ENCODE data around the gene CFAP410. TPM values are rescaled to one million over a fixed set of nuclear protein-coding genes. Genes with fewer than 3 reads are reported as not detected.

Gene CFAP410
- total and polyA plus RNA-seq, 2 donors from 2014 or later: 23.3 to 45.3 TPM

- TF ChIP-seq, protein P1, sequence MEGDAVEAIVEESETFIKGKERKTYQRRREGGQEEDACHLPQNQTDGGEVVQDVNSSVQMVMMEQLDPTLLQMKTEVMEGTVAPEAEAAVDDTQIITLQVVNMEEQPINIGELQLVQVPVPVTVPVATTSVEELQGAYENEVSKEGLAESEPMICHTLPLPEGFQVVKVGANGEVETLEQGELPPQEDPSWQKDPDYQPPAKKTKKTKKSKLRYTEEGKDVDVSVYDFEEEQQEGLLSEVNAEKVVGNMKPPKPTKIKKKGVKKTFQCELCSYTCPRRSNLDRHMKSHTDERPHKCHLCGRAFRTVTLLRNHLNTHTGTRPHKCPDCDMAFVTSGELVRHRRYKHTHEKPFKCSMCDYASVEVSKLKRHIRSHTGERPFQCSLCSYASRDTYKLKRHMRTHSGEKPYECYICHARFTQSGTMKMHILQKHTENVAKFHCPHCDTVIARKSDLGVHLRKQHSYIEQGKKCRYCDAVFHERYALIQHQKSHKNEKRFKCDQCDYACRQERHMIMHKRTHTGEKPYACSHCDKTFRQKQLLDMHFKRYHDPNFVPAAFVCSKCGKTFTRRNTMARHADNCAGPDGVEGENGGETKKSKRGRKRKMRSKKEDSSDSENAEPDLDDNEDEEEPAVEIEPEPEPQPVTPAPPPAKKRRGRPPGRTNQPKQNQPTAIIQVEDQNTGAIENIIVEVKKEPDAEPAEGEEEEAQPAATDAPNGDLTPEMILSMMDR (IDR thresholded peaks at IDR 0.05; ENCODE audit: borderline replicate concordance, extremely low read depth, insufficient read depth): no peak
- FAIRE-seq (no peak), DNase-seq (no peak)
- H3K9ac ChIP-seq (ENCODE audit: low read length in 3 of 3): no peak overlapping the region
- H3K4me1 ChIP-seq (ENCODE audit: control insufficient read depth in 2 of 3, insufficient read depth in 2 of 3, low read depth in 1 of 3, low read length in 3 of 3): no peaks in the 10 kb centered on the region
- H3K27me3 ChIP-seq (ENCODE audit: control insufficient read depth, insufficient read depth, low read length): no peaks in the 10 kb centered on the region
- H3K27ac ChIP-seq (ENCODE audit: low read depth in 2 of 2, low read length in 2 of 2): no peak overlapping the region
- peaks cover 5 to 50% (median 22%) of the 10 kb centered on the region in 3 donors for H3K36me3 ChIP-seq (ENCODE audit: control insufficient read depth in 2 of 3, insufficient read depth in 3 of 3, low read length in 3 of 3)
- intact Hi-C loops (cut with DNase I): no loop called here
- no peak overlapping the region for H3K4me3 ChIP-seq (ENCODE audit: low read length in 3 of 3)
- no peaks in the 10 kb centered on the region for H3K9me3 ChIP-seq (ENCODE audit: control insufficient read depth in 2 of 3, insufficient read depth in 1 of 3, low read length in 3 of 3)
Measured at GRCh38 chr21:44314128-44314527, 25.1 kb downstream of the CFAP410 start.

GRCh38 chr21:44313451-44313850, 25.7 kb downstream of the CFAP410 start:
- intact Hi-C loops (cut with DNase I): no loop called here
- no peak overlapping the region for H3K9ac ChIP-seq (ENCODE audit: low read length in 3 of 3)
- no peaks in the 10 kb centered on the region for H3K4me1 ChIP-seq (ENCODE audit: control insufficient read depth in 2 of 3, insufficient read depth in 2 of 3, low read depth in 1 of 3, low read length in 3 of 3)
- no peaks in the 10 kb centered on the region for H3K27me3 ChIP-seq (ENCODE audit: control insufficient read depth, insufficient read depth, low read length)
- no peak for DNase-seq
- peaks cover 5 to 48% (median 22%) of the 10 kb centered on the region in 3 donors for H3K36me3 ChIP-seq (ENCODE audit: control insufficient read depth in 2 of 3, insufficient read depth in 3 of 3, low read length in 3 of 3)
- TF ChIP-seq, protein P1 (IDR thresholded peaks at IDR 0.05; ENCODE audit: borderline replicate concordance, extremely low read depth, insufficient read depth): no peak
- no peak overlapping the region for H3K27ac ChIP-seq (ENCODE audit: low read depth in 2 of 2, low read length in 2 of 2)
- FAIRE-seq: no peak
- H3K4me3 ChIP-seq (ENCODE audit: low read length in 3 of 3): no peak overlapping the region
- H3K9me3 ChIP-seq (ENCODE audit: control insufficient read depth in 2 of 3, insufficient read depth in 1 of 3, low read length in 3 of 3): no peaks in the 10 kb centered on the region

GRCh38 chr21:44312716-44313115, 26.5 kb downstream of the CFAP410 start:
- no peak overlapping the region for H3K27ac ChIP-seq (ENCODE audit: low read depth in 2 of 2, low read length in 2 of 2)
- no peak overlapping the region for H3K9ac ChIP-seq (ENCODE audit: low read length in 3 of 3)
- H3K4me3 ChIP-seq (ENCODE audit: low read length in 3 of 3): no peak overlapping the region
- FAIRE-seq (no peak), DNase-seq (no peak)
- no peaks in the 10 kb centered on the region for H3K9me3 ChIP-seq (ENCODE audit: control insufficient read depth in 2 of 3, insufficient read depth in 1 of 3, low read length in 3 of 3)
- H3K4me1 ChIP-seq (ENCODE audit: control insufficient read depth in 2 of 3, insufficient read depth in 2 of 3, low read depth in 1 of 3, low read length in 3 of 3): no peaks in the 10 kb centered on the region
- TF ChIP-seq, protein P1 (IDR thresholded peaks at IDR 0.05; ENCODE audit: borderline replicate concordance, extremely low read depth, insufficient read depth): no peak
- intact Hi-C loops (cut with DNase I): no loop called here
- peaks cover 5 to 41% (median 22%) of the 10 kb centered on the region in 3 donors for H3K36me3 ChIP-seq (ENCODE audit: control insufficient read depth in 2 of 3, insufficient read depth in 3 of 3, low read length in 3 of 3)
- H3K27me3 ChIP-seq (ENCODE audit: control insufficient read depth, insufficient read depth, low read length): no peaks in the 10 kb centered on the region

- intact Hi-C loops (cut with DNase I): no loop called here
- H3K36me3 ChIP-seq (ENCODE audit: control insufficient read depth in 2 of 3, insufficient read depth in 3 of 3, low read length in 3 of 3): peaks cover 5 to 41% (median 22%) of the 10 kb centered on the region in 3 donors
- TF ChIP-seq, protein P1 (IDR thresholded peaks at IDR 0.05; ENCODE audit: borderline replicate concordance, extremely low read depth, insufficient read depth): no peak
- H3K9me3 ChIP-seq (ENCODE audit: control insufficient read depth in 2 of 3, insufficient read depth in 1 of 3, low read length in 3 of 3): no peaks in the 10 kb centered on the region
- H3K4me3 ChIP-seq (ENCODE audit: low read length in 3 of 3): no peak overlapping the region
- no peak for FAIRE-seq
- no peaks in the 10 kb centered on the region for H3K27me3 ChIP-seq (ENCODE audit: control insufficient read depth, insufficient read depth, low read length)
- H3K27ac ChIP-seq (ENCODE audit: low read depth in 2 of 2, low read length in 2 of 2): no peak overlapping the region
- H3K4me1 ChIP-seq (ENCODE audit: control insufficient read depth in 2 of 3, insufficient read depth in 2 of 3, low read depth in 1 of 3, low read length in 3 of 3): no peaks in the 10 kb centered on the region
- DNase-seq: no peak
- H3K9ac ChIP-seq (ENCODE audit: low read length in 3 of 3): no peak overlapping the region
Measured at GRCh38 chr21:44312089-44312488, 27.1 kb downstream of the CFAP410 start.

Measured in kidney (tissue), 14 donors.